ENCODE data around the gene POMT2. TPM values are rescaled to one million over a fixed set of nuclear protein-coding genes. Genes with fewer than 3 reads are reported as not detected.

The POMT2 gene
- total RNA-seq, 1 donor from 2014 or later, result 13.4 TPM

GRCh38 chr14:77302926-77303325 lies 17.8 kb downstream of the POMT2 start:
- intact Hi-C loops (cut with micrococcal nuclease), result no loop called here
- Histone ChIP-seq H3K27me3 (ENCODE audit: low read depth) (no peaks in the 10 kb centered on the region), H3K4me1 (peaks cover 12% of the 10 kb centered on the region), H3K36me3 (peaks cover 63% of the 10 kb centered on the region), H3K27ac (replicated peaks) (no peak overlapping the region), H3K4me3 (no peak overlapping the region), H3K9me3 (replicated peaks) (no peaks in the 10 kb centered on the region)
- no peak for TF ChIP-seq CTCF (IDR thresholded peaks at IDR 0.05; ENCODE audit: borderline replicate concordance)
- DNase-seq, result no peak

GRCh38 chr14:77301103-77301502 lies 19.6 kb downstream of the POMT2 start:
- no peak overlapping the region for H3K4me3 ChIP-seq

GRCh38 chr14:77299771-77300170 lies 20.9 kb downstream of the POMT2 start:
- DNase-seq, result no peak
- intact Hi-C loops (cut with micrococcal nuclease), result no loop called here
- Histone ChIP-seq H3K27me3 (ENCODE audit: low read depth) (no peaks in the 10 kb centered on the region), H3K36me3 (peaks cover 65% of the 10 kb centered on the region), H3K27ac (replicated peaks) (no peak overlapping the region), H3K4me1 (peaks cover 12% of the 10 kb centered on the region), H3K9me3 (replicated peaks) (no peaks in the 10 kb centered on the region), H3K4me3 (no peak overlapping the region)
- TF ChIP-seq CTCF (IDR thresholded peaks at IDR 0.05; ENCODE audit: borderline replicate concordance), result no peak

More at GRCh38 chr14:77301103-77301502, 19.6 kb downstream of the POMT2 start:
- Histone ChIP-seq H3K4me1 (peaks cover 12% of the 10 kb centered on the region), H3K36me3 (peaks cover 75% of the 10 kb centered on the region), H3K27me3 (ENCODE audit: low read depth) (no peaks in the 10 kb centered on the region), H3K27ac (replicated peaks) (no peak overlapping the region), H3K9me3 (replicated peaks) (no peaks in the 10 kb centered on the region)
- DNase-seq, result peak; percentile 68
- TF ChIP-seq CTCF (IDR thresholded peaks at IDR 0.05; ENCODE audit: borderline replicate concordance), result peak; percentile 72
- intact Hi-C loops (cut with micrococcal nuclease), result no loop called here

GRCh38 chr14:77296906-77297305 lies 23.8 kb downstream of the POMT2 start:
- DNase-seq, result no peak
- peaks cover 12% of the 10 kb centered on the region for H3K4me1 ChIP-seq
- no peak overlapping the region for H3K27ac ChIP-seq (replicated peaks)
- TF ChIP-seq CTCF (IDR thresholded peaks at IDR 0.05; ENCODE audit: borderline replicate concordance), result no peak
- intact Hi-C loops (cut with micrococcal nuclease), result no loop called here
- no peaks in the 10 kb centered on the region for H3K9me3 ChIP-seq (replicated peaks)
- no peaks in the 10 kb centered on the region for H3K27me3 ChIP-seq (ENCODE audit: low read depth)
- peaks cover 65% of the 10 kb centered on the region for H3K36me3 ChIP-seq
- H3K4me3 ChIP-seq, result no peak overlapping the region

GRCh38 chr14:77296155-77296554 lies 24.5 kb downstream of the POMT2 start:
- Histone ChIP-seq H3K27me3 (ENCODE audit: low read depth) (no peaks in the 10 kb centered on the region), H3K4me1 (peaks cover 5% of the 10 kb centered on the region), H3K9me3 (replicated peaks) (no peaks in the 10 kb centered on the region), H3K27ac (replicated peaks) (no peak overlapping the region), H3K4me3 (no peak overlapping the region), H3K36me3 (peaks cover 71% of the 10 kb centered on the region)
- no peak for TF ChIP-seq CTCF (IDR thresholded peaks at IDR 0.05; ENCODE audit: borderline replicate concordance)
- intact Hi-C loops (cut with micrococcal nuclease), result no loop called here
- no peak for DNase-seq

GRCh38 chr14:77290705-77291104 lies 30.0 kb downstream of the POMT2 start:
- Histone ChIP-seq H3K4me1 (no peaks in the 10 kb centered on the region), H3K27ac (replicated peaks) (no peak overlapping the region), H3K9me3 (replicated peaks) (no peaks in the 10 kb centered on the region), H3K36me3 (peaks cover 81% of the 10 kb centered on the region), H3K27me3 (ENCODE audit: low read depth) (no peaks in the 10 kb centered on the region), H3K4me3 (no peak overlapping the region)
- DNase-seq, result no peak
- TF ChIP-seq CTCF (IDR thresholded peaks at IDR 0.05; ENCODE audit: borderline replicate concordance), result no peak
- intact Hi-C loops (cut with micrococcal nuclease), result no loop called here

Measured in left ventricle myocardium inferior (tissue), 1 donor.